Liver (tissue), 9 donors: ENCODE results near the gene ECD. TPM values are rescaled to one million over a fixed set of nuclear protein-coding genes. Genes with fewer than 3 reads are reported as not detected.

Experiments used
- DNase-seq: peaks from one replicate; pipeline ENCODE4 v3.0.0-alpha.2; 2017; ENCODE audit warnings: low spot score
- H3K27ac ChIP-seq, 2 donors: one replicate each; pipeline ENCODE4 v1.7.0; 2013; ENCODE audit warnings: inconsistent platforms in 2 of 2, low read length in 2 of 2, control low read depth in 1 of 2, low read depth in 1 of 2, mild to moderate bottlenecking in 1 of 2
- H3K27me3 ChIP-seq, 4 donors: one replicate each; pipeline versions ENCODE4 v1.6.1 to v1.7.0; 2013; ENCODE audit warnings: low read length in 3 of 4, inconsistent platforms in 1 of 4, mild to moderate bottlenecking in 1 of 4, moderate library complexity in 1 of 4; ENCODE audit not compliant: control insufficient read depth in 4 of 4, insufficient read depth in 4 of 4
- H3K36me3 ChIP-seq, 4 donors: one replicate each; pipeline versions ENCODE4 v1.6.1 to v1.7.0; 2013; ENCODE audit warnings: low read length in 3 of 4, mild to moderate bottlenecking in 3 of 4, low read depth in 1 of 4, moderate library complexity in 1 of 4; ENCODE audit not compliant: control insufficient read depth in 4 of 4, insufficient read depth in 3 of 4
- H3K4me1 ChIP-seq, 4 donors: one replicate each; pipeline versions ENCODE4 v1.6.1 to v1.7.0; 2013; ENCODE audit warnings: low read length in 3 of 4, mild to moderate bottlenecking in 3 of 4, moderate library complexity in 1 of 4; ENCODE audit not compliant: control insufficient read depth in 4 of 4, insufficient read depth in 4 of 4
- H3K4me3 ChIP-seq, 3 donors: one replicate each; pipeline versions ENCODE4 v1.6.1 to v1.7.0; 2013; ENCODE audit warnings: low read length in 3 of 3, control low read depth in 1 of 3, low read depth in 1 of 3, mild to moderate bottlenecking in 1 of 3
- H3K9ac ChIP-seq, 2 donors: one replicate each; pipeline ENCODE4 v1.7.0; 2013; ENCODE audit warnings: low read length in 2 of 2, mild to moderate bottlenecking in 2 of 2, moderate library complexity in 2 of 2, control low read depth in 1 of 2, low read depth in 1 of 2
- H3K9me3 ChIP-seq, 4 donors: one replicate each; pipeline versions ENCODE4 v1.6.1 to v1.7.0; 2013; ENCODE audit warnings: low read length in 3 of 4; ENCODE audit not compliant: control insufficient read depth in 4 of 4
- EGR1 ChIP-seq, 2 donors: IDR thresholded peaks; 2 replicates each; pipeline ENCODE4 v1.6.1; 2016 to 2018; ENCODE audit warnings: antibody characterized with exemption in 2 of 2, low read depth in 2 of 2
- FOXA1 ChIP-seq: IDR thresholded peaks from 2 replicates; pipeline ENCODE4 v1.6.1; 2016; ENCODE audit warnings: antibody characterized with exemption
- FOXA2 ChIP-seq: IDR thresholded peaks from 2 replicates; pipeline ENCODE4 v1.6.1; 2016; ENCODE audit warnings: antibody characterized with exemption
- GABPA ChIP-seq, 2 donors: IDR thresholded peaks in 1 of 2; conservative IDR thresholded peaks in 1 of 2; 2 replicates each; pipeline ENCODE4 v1.6.1; 2016; ENCODE audit warnings: antibody characterized with exemption in 2 of 2, mild to moderate bottlenecking in 1 of 2, moderate library complexity in 1 of 2
- HNF4A ChIP-seq, 2 donors: conservative IDR thresholded peaks; 2 replicates each; pipeline ENCODE4 v1.6.1; 2016; ENCODE audit warnings: antibody characterized with exemption in 2 of 2, mild to moderate bottlenecking in 2 of 2
- HNF4G ChIP-seq: IDR thresholded peaks from 2 replicates; pipeline ENCODE4 v1.6.1; 2016; ENCODE audit warnings: antibody characterized with exemption
- JUND ChIP-seq, 2 donors: IDR thresholded peaks; 2 replicates each; pipeline ENCODE4 v1.6.1; 2016; ENCODE audit warnings: antibody characterized with exemption in 2 of 2
- NR2F2 ChIP-seq: IDR thresholded peaks from 2 replicates; pipeline ENCODE4 v1.6.1; 2016; ENCODE audit warnings: antibody characterized with exemption
- RAD21 ChIP-seq, 2 donors: IDR thresholded peaks; 2 replicates each; pipeline ENCODE4 v1.6.1; 2016; ENCODE audit warnings: antibody characterized with exemption in 2 of 2, mild to moderate bottlenecking in 2 of 2
- RXRA ChIP-seq, 2 donors: IDR thresholded peaks; 2 replicates each; pipeline ENCODE4 v1.6.1; 2017 to 2018; ENCODE audit warnings: antibody characterized with exemption in 2 of 2, mild to moderate bottlenecking in 1 of 2
- SP1 ChIP-seq: IDR thresholded peaks from 2 replicates; pipeline ENCODE4 v1.6.1; 2018; ENCODE audit warnings: antibody characterized with exemption, mild to moderate bottlenecking
- TAF1 ChIP-seq: conservative IDR thresholded peaks from 2 replicates; pipeline ENCODE4 v1.6.1; 2016; ENCODE audit warnings: antibody characterized with exemption, mild to moderate bottlenecking
- YY1 ChIP-seq: IDR thresholded peaks from 2 replicates; pipeline ENCODE4 v1.6.1; 2016; ENCODE audit warnings: antibody characterized with exemption, mild to moderate bottlenecking
- WGBS: extraction: QIAGEN DNeasy Blood & Tissue Kit; methylation state at CpG from one replicate; pipeline ENCODE4 v1.1.7; 2013; 5-methylcytosine and 5-hydroxymethylcytosine counted together
- polyA plus RNA-seq, 2 donors: library from polyadenylated mRNA; stranded (reverse) in 1 of 2; unstranded in 1 of 2; fragments of 200-250 nt in 1 of 2; fragments of >200 nt in 1 of 2; fragmentation: Nextera tagmentation in 1 of 2; extraction: Ambion mirVana in 1 of 2; gene quantifications; one replicate each; pipeline versions ENCODE4 v1.2.1 to v1.2.3, GENCODE V29; 2013 to 2015
- total RNA-seq, 2 donors: library from RNA; depleted of rRNA; stranded (reverse); fragments of >200 nt; gene quantifications; one replicate each; pipeline ENCODE4 v1.2.3, GENCODE V29; 2014
- TF ChIP-seq, protein P1 (sequence below): IDR thresholded peaks from 2 replicates; pipeline ENCODE4 v1.6.1; 2016; ENCODE audit warnings: antibody characterized with exemption
- TF ChIP-seq, protein P2 (sequence below): IDR thresholded peaks from 2 replicates; pipeline ENCODE4 v1.6.1; 2016; ENCODE audit warnings: antibody characterized with exemption
- TF ChIP-seq, protein P3 (sequence below): fragments of 150-350 bp; IDR thresholded peaks from 2 replicates; pipeline ENCODE4 v1.5.1; 2017; ENCODE audit warnings: improper control_type of control experiment, low read depth, low read length; ENCODE audit not compliant: missing input control
- donor health status: healthy.
- donor health status: healthy.
- donor health status: healthy.
- donor health status: healthy.
- donor health status: healthy.

The ECD gene
- total and polyA plus RNA-seq, 4 donors = 7.1 to 16.2 (median 12.0) TPM

DNA sequence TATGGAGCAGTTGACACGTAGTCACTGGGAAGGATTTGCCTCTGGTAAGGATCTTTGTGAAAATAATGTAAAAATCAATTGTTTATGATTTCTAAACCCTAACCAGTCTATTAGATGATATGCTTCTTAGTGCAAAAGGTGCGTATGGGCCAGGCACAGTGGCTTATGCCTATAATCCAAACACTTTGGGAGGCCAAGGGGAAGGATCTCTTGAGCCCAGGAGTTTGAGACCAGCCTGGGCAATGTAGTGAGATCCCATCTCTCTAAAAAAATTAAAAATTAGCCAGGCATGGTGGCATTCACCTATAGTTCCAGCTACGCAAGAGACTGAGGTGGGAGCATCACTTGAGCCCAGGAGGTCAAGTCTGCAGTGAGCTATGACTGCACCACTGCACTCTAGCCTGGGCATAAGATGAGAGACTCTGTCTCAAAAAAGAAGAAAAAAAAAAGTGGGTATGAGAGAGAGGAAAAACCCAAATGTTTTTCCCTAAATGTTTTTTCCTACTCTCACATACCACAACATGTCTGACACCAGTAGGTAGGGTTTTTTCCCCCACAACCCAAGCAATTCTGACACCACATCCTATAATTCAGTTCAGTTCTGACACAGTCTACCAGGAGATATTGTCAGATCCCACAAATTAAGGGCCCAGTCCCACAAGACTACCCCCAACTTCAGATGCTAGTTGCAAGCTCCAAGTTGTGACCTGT, 42.7 kb upstream of the ECD start:
- Histone ChIP-seq H3K27me3 (no peaks in the 10 kb centered on the region), H3K4me1 (peaks cover 0 to 15% (median 14%) of the 10 kb centered on the region in 4 donors), H3K9me3 (no peaks in the 10 kb centered on the region), H3K36me3 (peaks cover 0 to 8% (median 0%) of the 10 kb centered on the region in 4 donors), H3K27ac (peak overlapping the region in 1 of 2 donors; percentile 17), H3K4me3 (no peak overlapping the region), H3K9ac (no peak overlapping the region)
- 97% methylated on average over 3 of the region's 3 CpGs for WGBS
- DNase-seq = no peak
- TF ChIP-seq YY1 (no peak), HNF4G (no peak), NR2F2 (no peak)

DNA sequence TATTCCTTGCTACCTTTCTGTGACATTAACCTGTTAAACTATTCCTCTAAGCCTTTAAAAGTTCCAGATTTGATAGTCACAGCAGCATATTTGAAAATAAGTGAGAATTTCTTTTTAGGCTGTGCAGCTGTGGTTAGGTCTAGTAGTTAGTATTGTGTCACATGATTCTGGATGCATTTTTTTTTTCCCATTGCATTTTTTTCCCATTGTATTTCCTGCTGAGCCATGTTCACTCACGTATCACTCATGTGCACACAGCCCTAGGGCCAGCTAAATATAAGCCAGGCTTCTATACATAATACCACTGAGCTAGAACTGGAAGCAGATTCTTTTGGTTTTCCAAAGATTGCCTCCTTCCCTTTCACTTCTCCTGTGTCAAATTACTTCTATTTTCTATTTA, 41.9 kb upstream of the ECD start:
- TF ChIP-seq YY1 = no peak
- TF ChIP-seq GABPA (IDR thresholded peaks at IDR 0.05 in 1 of 2, conservative IDR thresholded peaks at IDR 0.05 in 1 of 2) = no peak
- TF ChIP-seq, protein P1, sequence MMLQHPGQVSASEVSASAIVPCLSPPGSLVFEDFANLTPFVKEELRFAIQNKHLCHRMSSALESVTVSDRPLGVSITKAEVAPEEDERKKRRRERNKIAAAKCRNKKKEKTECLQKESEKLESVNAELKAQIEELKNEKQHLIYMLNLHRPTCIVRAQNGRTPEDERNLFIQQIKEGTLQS = no peak
- Histone ChIP-seq H3K9ac (no peak overlapping the region), H3K9me3 (no peaks in the 10 kb centered on the region), H3K4me3 (no peak overlapping the region), H3K36me3 (peaks cover 0 to 8% (median 0%) of the 10 kb centered on the region in 4 donors), H3K27ac (no peak overlapping the region), H3K27me3 (no peaks in the 10 kb centered on the region), H3K4me1 (peaks cover 0 to 15% (median 14%) of the 10 kb centered on the region in 4 donors)
- DNase-seq = no peak
- 72% methylated on average over 1 of the region's 1 CpG for WGBS

DNA sequence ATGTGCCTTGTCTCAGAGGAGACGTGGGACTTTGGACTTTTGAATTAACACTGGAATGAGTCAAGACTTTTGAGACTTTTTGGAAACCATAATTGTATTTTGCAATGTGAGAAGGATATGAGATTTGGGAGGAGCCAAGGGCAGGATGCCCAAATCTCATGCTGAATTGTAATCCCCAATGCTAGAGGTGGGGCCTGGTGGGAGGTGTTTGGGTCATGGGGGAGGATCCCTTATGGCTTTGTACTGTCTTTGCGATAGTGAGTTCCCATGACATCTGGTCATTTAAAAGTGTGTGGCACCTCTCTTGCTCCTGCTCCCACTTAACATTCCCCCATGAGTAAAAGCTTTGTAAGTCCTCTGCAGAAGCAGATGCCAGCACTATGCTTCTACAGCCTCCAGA, 40.1 kb upstream of the ECD start:
- DNase-seq = no peak
- Histone ChIP-seq H3K4me3 (no peak overlapping the region), H3K9ac (no peak overlapping the region), H3K4me1 (peaks cover 0 to 15% (median 14%) of the 10 kb centered on the region in 4 donors), H3K27me3 (no peaks in the 10 kb centered on the region), H3K9me3 (no peaks in the 10 kb centered on the region), H3K27ac (no peak overlapping the region), H3K36me3 (peaks cover 0 to 8% (median 0%) of the 10 kb centered on the region in 4 donors)
- 97% methylated on average over 2 of the region's 2 CpGs for WGBS
- TF ChIP-seq NR2F2 (no peak), RXRA (IDR thresholded peaks at IDR 0.05) (no peak), FOXA1 (no peak), JUND (IDR thresholded peaks at IDR 0.05) (no peak), FOXA2 (no peak), YY1 (no peak), HNF4A (conservative IDR thresholded peaks at IDR 0.05) (no peak), TAF1 (no peak)
- TF ChIP-seq, protein P2, sequence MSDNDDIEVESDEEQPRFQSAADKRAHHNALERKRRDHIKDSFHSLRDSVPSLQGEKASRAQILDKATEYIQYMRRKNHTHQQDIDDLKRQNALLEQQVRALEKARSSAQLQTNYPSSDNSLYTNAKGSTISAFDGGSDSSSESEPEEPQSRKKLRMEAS = no peak

DNA sequence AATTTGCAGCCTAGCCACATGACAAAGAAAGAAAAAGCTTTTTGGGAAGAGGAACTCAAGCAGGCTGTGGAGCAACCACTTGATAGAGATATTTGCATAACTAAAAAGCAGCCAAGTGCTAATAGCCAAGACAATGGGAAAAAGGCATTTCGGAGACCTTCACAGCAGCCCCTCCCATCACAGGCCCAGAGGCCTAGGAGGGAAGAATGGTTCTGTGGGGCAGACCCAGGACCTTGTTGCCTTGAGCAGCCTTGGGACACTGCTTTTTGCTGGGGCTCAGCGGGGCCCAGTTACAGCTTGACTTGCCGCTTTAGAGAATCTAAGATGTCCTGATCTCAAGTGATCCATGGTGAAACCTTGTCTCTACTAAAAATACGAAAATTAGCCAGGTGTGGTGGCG, 38.6 kb upstream of the ECD start:
- H3K36me3 ChIP-seq = peaks cover 0 to 8% (median 0%) of the 10 kb centered on the region in 4 donors
- TF ChIP-seq, protein P1 = no peak
- TF ChIP-seq, protein P2 = no peak
- no peak for TF ChIP-seq FOXA2
- TF ChIP-seq RAD21 (IDR thresholded peaks at IDR 0.05) = no peak
- no peak for TF ChIP-seq HNF4G
- TF ChIP-seq SP1 = no peak
- no peak for TF ChIP-seq EGR1 (IDR thresholded peaks at IDR 0.05; ENCODE audit: low read depth in 2 of 2)
- no peak for TF ChIP-seq TAF1
- no peak for TF ChIP-seq HNF4A (conservative IDR thresholded peaks at IDR 0.05)
- no peak for TF ChIP-seq YY1
- TF ChIP-seq GABPA (IDR thresholded peaks at IDR 0.05 in 1 of 2, conservative IDR thresholded peaks at IDR 0.05 in 1 of 2) = no peak
- no peak for TF ChIP-seq NR2F2
- TF ChIP-seq, protein P3, sequence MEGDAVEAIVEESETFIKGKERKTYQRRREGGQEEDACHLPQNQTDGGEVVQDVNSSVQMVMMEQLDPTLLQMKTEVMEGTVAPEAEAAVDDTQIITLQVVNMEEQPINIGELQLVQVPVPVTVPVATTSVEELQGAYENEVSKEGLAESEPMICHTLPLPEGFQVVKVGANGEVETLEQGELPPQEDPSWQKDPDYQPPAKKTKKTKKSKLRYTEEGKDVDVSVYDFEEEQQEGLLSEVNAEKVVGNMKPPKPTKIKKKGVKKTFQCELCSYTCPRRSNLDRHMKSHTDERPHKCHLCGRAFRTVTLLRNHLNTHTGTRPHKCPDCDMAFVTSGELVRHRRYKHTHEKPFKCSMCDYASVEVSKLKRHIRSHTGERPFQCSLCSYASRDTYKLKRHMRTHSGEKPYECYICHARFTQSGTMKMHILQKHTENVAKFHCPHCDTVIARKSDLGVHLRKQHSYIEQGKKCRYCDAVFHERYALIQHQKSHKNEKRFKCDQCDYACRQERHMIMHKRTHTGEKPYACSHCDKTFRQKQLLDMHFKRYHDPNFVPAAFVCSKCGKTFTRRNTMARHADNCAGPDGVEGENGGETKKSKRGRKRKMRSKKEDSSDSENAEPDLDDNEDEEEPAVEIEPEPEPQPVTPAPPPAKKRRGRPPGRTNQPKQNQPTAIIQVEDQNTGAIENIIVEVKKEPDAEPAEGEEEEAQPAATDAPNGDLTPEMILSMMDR = no peak
- no peak for TF ChIP-seq FOXA1
- TF ChIP-seq RXRA (IDR thresholded peaks at IDR 0.05) = no peak
- no peak for TF ChIP-seq JUND (IDR thresholded peaks at IDR 0.05)

More for the DNA sequence above, 38.6 kb upstream of the ECD start:
- no peaks in the 10 kb centered on the region for H3K27me3 ChIP-seq
- no peaks in the 10 kb centered on the region for H3K9me3 ChIP-seq
- no peak overlapping the region for H3K9ac ChIP-seq
- H3K4me3 ChIP-seq = no peak overlapping the region
- 98% methylated on average over 5 of the region's 5 CpGs for WGBS
- DNase-seq = no peak
- peaks cover 0 to 8% (median 7%) of the 10 kb centered on the region in 4 donors for H3K4me1 ChIP-seq
- no peak overlapping the region for H3K27ac ChIP-seq
